MCF 10A (cell line): Measurements from ENCODE around the gene TMC5. TPM values are rescaled to one million over a fixed set of nuclear protein-coding genes. Genes with fewer than 3 reads are reported as not detected.

Experiments
- BruUV-seq: library from RNA; stranded (reverse); fragments of 400-500 nt; replicated peaks from 2 replicates; lab custom pipeline; 2021; lab: Mats Ljungman, UMichigan
- CTCF ChIA-PET: fragments of 300-600 bp; sonication (Branson Sonifier 250); formaldehyde crosslinking; extraction: SDS; loops from one replicate; lab custom pipeline; 2021; ENCODE audit warnings: antibody characterized with exemption, inconsistent platforms; lab: Yijun Ruan, JAX
- POLR2A ChIA-PET: fragments of 300-600, 350-650 bp; sonication (Branson Sonifier 250); formaldehyde crosslinking; extraction: SDS; loops from one replicate; lab custom pipeline; 2020; ENCODE audit warnings: antibody characterized with exemption, inconsistent platforms; lab: Yijun Ruan, JAX
- DNase-seq: peaks from one replicate; pipeline ENCODE4 v3.0.0-alpha.2; 2018; ENCODE audit not compliant: unreplicated experiment
- H3K27ac Mint-ChIP-seq: one replicate; pipeline ENCODE4 v1.8.0; 2022; ENCODE audit warnings: mild to moderate bottlenecking, low read depth, mixed read lengths; ENCODE audit not compliant: unreplicated experiment
- H3K27me3 Mint-ChIP-seq: one replicate; pipeline ENCODE4 v1.8.0; 2022; ENCODE audit warnings: mixed read lengths; ENCODE audit not compliant: insufficient read depth, unreplicated experiment
- H3K36me3 Mint-ChIP-seq: one replicate; pipeline ENCODE4 v1.8.0; 2022; ENCODE audit warnings: mild to moderate bottlenecking, moderate library complexity, mixed read lengths; ENCODE audit not compliant: insufficient read depth, unreplicated experiment
- H3K4me1 Mint-ChIP-seq: one replicate; pipeline ENCODE4 v1.8.0; 2022; ENCODE audit warnings: mixed read lengths; ENCODE audit not compliant: insufficient read depth, unreplicated experiment
- H3K4me3 Mint-ChIP-seq: one replicate; pipeline ENCODE4 v1.8.0; 2022; ENCODE audit warnings: mild to moderate bottlenecking, moderate library complexity, mixed read lengths; ENCODE audit not compliant: unreplicated experiment
- H3K9me3 Mint-ChIP-seq: one replicate; pipeline ENCODE4 v1.8.0; 2022; ENCODE audit warnings: mixed read lengths; ENCODE audit not compliant: unreplicated experiment
- intact Hi-C: fragments of 100-400 bp; cut with micrococcal nuclease; formaldehyde crosslinking; loops from 2 replicates; pipeline ENCODE4 v1.14.1; 2022
- total RNA-seq: library from RNA; stranded (reverse); gene quantifications from 2 replicates; pipeline ENCODE4 v1.2.3, GENCODE V29; 2022
- TF ChIP-seq, protein P1 (sequence below): fragments of 200-600 bp; IDR thresholded peaks from one replicate; pipeline ENCODE4 v1.8.0; 2022; ENCODE audit warnings: antibody characterized with exemption, mild to moderate bottlenecking; ENCODE audit not compliant: unreplicated experiment

TMC5 gene
- total RNA-seq, 1 experiment from 2014 or later = 0.16 TPM

GRCh38 chr16:19424478-19424877, 6.8 kb downstream of the TMC5 start:
- no peak for DNase-seq
- no peaks in the 10 kb centered on the region for H3K36me3 Mint-ChIP-seq
- POLR2A ChIA-PET = interaction anchor here (0.5 to 1.6 kb wide), 4 partner anchors 9 to 345 kb away, joined by 3 to 4 read pairs (median 3); partner anchors contain the start of gene GDE1
- intact Hi-C loops = no loop called here
- H3K4me1 Mint-ChIP-seq = peaks cover 6% of the 10 kb centered on the region
- TF ChIP-seq, protein P1, sequence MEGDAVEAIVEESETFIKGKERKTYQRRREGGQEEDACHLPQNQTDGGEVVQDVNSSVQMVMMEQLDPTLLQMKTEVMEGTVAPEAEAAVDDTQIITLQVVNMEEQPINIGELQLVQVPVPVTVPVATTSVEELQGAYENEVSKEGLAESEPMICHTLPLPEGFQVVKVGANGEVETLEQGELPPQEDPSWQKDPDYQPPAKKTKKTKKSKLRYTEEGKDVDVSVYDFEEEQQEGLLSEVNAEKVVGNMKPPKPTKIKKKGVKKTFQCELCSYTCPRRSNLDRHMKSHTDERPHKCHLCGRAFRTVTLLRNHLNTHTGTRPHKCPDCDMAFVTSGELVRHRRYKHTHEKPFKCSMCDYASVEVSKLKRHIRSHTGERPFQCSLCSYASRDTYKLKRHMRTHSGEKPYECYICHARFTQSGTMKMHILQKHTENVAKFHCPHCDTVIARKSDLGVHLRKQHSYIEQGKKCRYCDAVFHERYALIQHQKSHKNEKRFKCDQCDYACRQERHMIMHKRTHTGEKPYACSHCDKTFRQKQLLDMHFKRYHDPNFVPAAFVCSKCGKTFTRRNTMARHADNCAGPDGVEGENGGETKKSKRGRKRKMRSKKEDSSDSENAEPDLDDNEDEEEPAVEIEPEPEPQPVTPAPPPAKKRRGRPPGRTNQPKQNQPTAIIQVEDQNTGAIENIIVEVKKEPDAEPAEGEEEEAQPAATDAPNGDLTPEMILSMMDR = no peak
- no TSS peak for BruUV-seq
- no peaks in the 10 kb centered on the region for H3K27me3 Mint-ChIP-seq
- no peak overlapping the region for H3K27ac Mint-ChIP-seq
- H3K4me3 Mint-ChIP-seq = no peak overlapping the region
- H3K9me3 Mint-ChIP-seq = peaks cover 6% of the 10 kb centered on the region
- CTCF ChIA-PET = interaction anchor here (0.6 to 1.4 kb wide), 2 partner anchors 21 to 78 kb away, joined by 3 read pairs; no protein-coding TSS in a partner anchor

DNA sequence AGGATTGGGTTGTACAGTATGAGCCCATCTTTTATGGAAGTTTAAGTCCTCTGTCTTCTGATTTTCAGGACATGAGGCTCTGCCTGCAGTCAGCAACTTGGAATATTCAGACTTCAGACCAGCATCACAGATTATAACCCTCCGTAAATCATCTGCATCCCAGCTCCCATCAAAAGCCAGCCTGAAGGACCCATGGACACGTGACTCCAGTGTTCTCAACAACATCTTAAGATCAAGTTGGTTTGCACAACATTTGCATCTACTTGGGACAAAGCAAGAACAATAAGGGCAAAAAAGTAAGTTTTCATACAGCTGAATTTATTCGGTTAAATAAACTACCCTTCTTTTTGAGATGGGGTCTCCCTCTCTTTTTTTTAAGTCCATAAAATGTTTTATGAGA, 12.7 kb downstream of the TMC5 start:
- Mint-ChIP-seq H3K4me1 (peaks cover 14% of the 10 kb centered on the region), H3K36me3 (no peaks in the 10 kb centered on the region), H3K4me3 (no peak overlapping the region), H3K27ac (no peak overlapping the region), H3K27me3 (no peaks in the 10 kb centered on the region), H3K9me3 (no peaks in the 10 kb centered on the region)
- DNase-seq = no peak
- ChIA-PET CTCF (interaction anchor here (0.6 kb wide), 1 partner anchor 422 kb away, joined by 3 read pairs; no protein-coding TSS in a partner anchor), POLR2A (no interaction called here)
- TF ChIP-seq, protein P1 = no peak
- no TSS peak for BruUV-seq
- intact Hi-C loops = no loop called here

DNA sequence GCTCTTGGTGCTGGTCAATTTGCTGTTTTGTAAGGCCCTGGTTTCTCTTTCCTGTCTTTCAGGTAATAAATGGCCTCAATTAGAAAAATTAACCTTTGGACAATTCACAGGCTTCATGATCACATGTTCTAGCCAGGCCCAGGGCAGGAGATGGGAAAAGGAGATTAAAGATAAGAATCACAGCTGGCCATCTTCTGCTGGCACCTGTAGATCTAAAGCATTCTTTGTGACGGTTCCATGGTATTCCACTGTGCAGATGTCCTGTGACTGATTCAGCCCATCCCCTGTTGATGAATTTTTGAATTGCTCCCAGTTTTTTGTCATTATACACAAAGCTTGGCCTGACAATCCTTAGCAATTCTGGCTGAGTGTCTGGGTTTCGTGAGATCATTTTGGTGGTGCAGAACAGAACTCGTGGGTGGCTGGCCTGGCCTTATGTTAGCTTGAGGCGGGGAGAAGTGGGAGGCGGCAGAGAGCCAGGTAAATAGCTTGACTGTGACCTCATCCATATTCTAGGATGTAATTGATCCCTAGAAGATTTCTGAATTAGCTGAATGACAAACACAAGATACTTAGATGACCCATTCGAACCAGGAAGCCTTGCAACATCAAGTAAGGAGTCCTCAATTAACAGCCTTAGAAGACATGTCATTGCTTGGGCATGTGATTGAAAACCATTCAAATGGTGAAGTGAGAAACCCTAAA, 14.1 kb downstream of the TMC5 start:
- Mint-ChIP-seq H3K27ac (peak overlapping the region; percentile 14), H3K4me3 (no peak overlapping the region), H3K27me3 (no peaks in the 10 kb centered on the region), H3K36me3 (no peaks in the 10 kb centered on the region), H3K4me1 (peaks cover 14% of the 10 kb centered on the region), H3K9me3 (no peaks in the 10 kb centered on the region)
- no TSS peak for BruUV-seq
- ChIA-PET POLR2A (interaction anchor here (1.4 kb wide), 1 partner anchor 11 kb away, joined by 4 read pairs; no protein-coding TSS in a partner anchor), CTCF (interaction anchor here (0.6 to 1.2 kb wide), 4 partner anchors 43 to 346 kb away, joined by 3 to 5 read pairs (median 5); no protein-coding TSS in a partner anchor)
- intact Hi-C loops = no loop called here
- TF ChIP-seq, protein P1 = no peak
- DNase-seq = no peak

- Mint-ChIP-seq H3K4me1 (peaks cover 14% of the 10 kb centered on the region), H3K27ac (peak overlapping the region; percentile 14), H3K9me3 (no peaks in the 10 kb centered on the region), H3K4me3 (no peak overlapping the region), H3K27me3 (no peaks in the 10 kb centered on the region), H3K36me3 (no peaks in the 10 kb centered on the region)
- no TSS peak for BruUV-seq
- peak; percentile 75 for DNase-seq
- TF ChIP-seq, protein P1 = no peak
- ChIA-PET CTCF (interaction anchor here (0.6 to 1.2 kb wide), 4 partner anchors 44 to 488 kb away, joined by 4 to 5 read pairs (median 5); no protein-coding TSS in a partner anchor), POLR2A (interaction anchor here (1.2 to 1.4 kb wide), 2 partner anchors 9 to 12 kb away, joined by 3 to 4 read pairs; no protein-coding TSS in a partner anchor)
- intact Hi-C loops = no loop called here
These were observed 14.7 kb downstream of the TMC5 start for GRCh38 chr16:19432429-19432828.
